ENCODE results near the gene NOL4L. TPM values are rescaled to one million over a fixed set of nuclear protein-coding genes. Genes with fewer than 3 reads are reported as not detected.
"Not testable (repeated sequence)": the region's sequence is repeated elsewhere in the genome, so short reads cannot be mapped to it uniquely, and the experiment has no call there.

The NOL4L gene
- total RNA-seq, 1 donor from 2014 or later = 3.5 TPM

DNA sequence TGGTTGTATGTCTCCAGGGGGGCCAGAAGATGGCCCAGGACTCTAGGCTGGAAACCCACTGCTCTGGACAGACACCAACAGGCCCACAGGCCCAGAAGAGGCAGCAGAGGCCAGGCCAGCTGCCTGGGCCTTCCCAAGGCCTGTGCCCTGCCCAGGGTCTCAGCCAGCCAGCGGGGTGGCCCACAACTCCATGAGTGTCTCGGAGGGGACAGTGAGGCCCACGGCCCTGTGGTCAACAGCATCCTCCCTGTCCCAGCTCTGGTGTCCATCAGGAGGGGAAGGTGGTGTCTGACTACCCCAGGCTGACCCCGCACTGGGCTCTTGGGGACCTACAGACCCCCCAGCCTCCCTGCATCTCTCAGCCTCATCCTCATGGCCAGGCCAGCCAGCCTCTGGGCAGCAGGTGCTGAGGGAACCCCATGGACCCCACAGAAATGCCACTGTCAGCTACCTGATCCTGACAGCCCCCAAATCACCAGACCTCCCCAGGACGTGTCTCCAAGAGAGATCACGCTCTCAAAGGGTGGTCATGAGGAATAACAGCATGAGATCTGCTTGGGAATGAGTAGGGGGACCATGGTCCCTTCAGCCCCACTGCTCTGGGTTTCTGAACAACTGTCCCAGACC, 112.4 kb downstream of the NOL4L start:
- DNase-seq (no peak), ATAC-seq (ENCODE audit: poor library complexity) (no peak)
- intact Hi-C loops (cut with DNase I) = no loop called here

GRCh38 chr20:32470940-32471339, 114.2 kb downstream of the NOL4L start:
- ATAC-seq (ENCODE audit: poor library complexity) = no peak
- DNase-seq = no peak

DNA sequence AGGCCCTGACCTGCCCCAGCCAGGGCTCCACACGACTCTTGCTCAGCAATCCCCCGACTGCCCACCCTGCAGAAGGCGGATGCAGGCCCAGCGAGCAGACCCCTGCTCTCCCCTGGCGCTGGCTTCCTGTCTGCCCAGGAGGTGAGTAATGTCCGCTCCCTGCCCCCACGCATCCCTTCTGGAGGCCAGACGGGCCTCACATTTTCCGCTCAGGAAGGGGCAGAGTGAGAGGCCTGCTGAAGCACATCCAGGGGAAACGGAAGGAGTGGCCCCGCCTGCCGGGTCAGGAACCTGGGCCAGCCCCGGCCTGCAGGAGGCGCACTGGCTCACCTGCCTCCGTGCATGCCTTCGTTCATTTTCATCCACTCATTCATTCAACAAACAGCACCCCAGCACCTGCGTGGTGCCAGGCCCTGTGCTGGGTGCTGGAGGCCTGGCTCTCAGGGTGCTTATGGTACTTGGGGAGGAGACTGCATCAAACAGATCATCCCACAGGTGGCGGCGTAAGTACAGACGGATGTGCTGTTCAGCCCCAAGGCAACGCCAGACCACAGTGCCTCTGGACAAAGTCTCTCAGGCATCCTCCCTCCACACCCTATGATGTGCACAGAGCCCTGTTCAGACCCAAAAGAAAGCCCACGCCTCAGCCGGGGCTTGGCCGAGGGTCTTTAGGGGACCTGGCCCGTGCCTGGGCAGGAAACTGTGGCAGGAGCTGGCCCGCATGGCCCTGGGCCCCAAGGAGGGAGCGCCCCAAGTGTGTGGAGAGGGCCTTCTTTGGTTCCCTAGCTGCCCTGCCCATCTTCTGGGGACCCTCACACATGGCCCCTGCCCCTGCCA, 114.9 kb downstream of the NOL4L start:
- intact Hi-C loops (cut with DNase I) = no loop called here
- DNase-seq (peak; percentile 77), ATAC-seq (ENCODE audit: poor library complexity) (peak; percentile 36)

More at GRCh38 chr20:32470940-32471339, 114.2 kb downstream of the NOL4L start:
- intact Hi-C loops (cut with DNase I) = no loop called here

DNA sequence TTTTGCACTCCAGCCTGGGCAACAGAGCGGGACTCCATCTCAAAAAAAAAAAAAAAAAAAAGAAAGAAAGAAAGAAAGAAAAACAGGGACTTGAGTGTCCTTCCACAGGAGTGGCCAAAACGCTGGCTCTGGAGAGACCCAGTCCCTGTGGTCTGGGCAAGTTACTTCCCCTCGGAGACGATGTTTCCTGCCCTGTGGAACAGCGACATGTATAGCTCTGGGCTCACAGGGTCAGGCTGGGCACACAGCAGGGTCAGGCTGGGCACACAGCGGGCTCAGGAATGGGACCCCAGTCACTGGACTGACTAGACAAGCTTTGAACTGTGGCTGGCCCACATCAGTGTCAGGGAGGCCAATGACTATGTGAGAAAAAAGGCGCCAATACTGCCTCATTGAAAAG, 116.3 kb downstream of the NOL4L start:
- intact Hi-C loops (cut with DNase I) = no loop called here
- no peak for ATAC-seq (ENCODE audit: poor library complexity)
- peak; percentile 37 for DNase-seq

GRCh38 chr20:32468313-32468640, 116.9 kb downstream of the NOL4L start:
- ATAC-seq (ENCODE audit: poor library complexity) (no peak), DNase-seq (peak; percentile 17)
- intact Hi-C loops (cut with DNase I) = no loop called here

- intact Hi-C loops (cut with DNase I) = no loop called here
Measured at GRCh38 chr20:32467506-32468312, 117.4 kb downstream of the NOL4L start.

DNA sequence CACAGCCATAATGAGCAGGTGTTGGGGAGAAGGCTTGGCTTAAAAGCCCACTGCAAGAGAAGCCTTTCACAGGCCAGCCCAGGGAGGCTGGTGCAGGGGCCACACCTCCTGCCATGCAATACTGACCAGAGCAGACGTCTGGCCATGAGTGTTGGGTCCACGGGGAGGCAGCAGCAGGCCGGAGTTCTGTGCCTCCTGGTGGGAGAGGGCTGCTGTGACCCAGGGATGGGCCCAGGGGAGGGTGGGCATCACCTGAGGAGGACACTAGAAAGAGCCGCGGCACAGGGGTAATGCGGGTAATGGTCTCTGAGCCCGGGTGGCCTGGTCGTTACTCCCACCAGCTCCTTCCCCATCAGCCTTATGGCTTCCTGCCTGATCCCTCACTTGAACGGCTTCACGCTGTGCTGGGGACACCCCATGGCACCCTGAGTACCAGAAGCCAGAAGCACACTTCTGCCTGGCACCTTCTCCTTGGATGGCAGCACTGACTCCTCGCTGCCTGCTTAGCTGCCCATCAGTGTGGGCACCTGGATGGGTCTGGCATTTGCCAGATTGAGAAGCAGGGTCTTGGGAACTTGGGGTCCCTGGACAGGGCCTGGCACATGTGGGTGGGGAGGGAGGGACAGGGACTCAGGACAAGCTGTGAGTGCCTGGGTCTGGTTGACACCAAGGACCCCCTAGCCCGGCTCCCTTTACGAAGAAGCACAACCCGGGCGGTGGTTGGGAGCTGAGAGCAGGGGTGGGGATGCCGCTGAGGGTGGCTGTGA, 118.2 kb downstream of the NOL4L start:
- peak; percentile 39 for DNase-seq
- ATAC-seq (ENCODE audit: poor library complexity) = no peak
- intact Hi-C loops (cut with DNase I) = no loop called here

More at GRCh38 chr20:32467506-32468312, 117.4 kb downstream of the NOL4L start:
- DNase-seq (no peak), ATAC-seq (ENCODE audit: poor library complexity) (no peak)

DNA sequence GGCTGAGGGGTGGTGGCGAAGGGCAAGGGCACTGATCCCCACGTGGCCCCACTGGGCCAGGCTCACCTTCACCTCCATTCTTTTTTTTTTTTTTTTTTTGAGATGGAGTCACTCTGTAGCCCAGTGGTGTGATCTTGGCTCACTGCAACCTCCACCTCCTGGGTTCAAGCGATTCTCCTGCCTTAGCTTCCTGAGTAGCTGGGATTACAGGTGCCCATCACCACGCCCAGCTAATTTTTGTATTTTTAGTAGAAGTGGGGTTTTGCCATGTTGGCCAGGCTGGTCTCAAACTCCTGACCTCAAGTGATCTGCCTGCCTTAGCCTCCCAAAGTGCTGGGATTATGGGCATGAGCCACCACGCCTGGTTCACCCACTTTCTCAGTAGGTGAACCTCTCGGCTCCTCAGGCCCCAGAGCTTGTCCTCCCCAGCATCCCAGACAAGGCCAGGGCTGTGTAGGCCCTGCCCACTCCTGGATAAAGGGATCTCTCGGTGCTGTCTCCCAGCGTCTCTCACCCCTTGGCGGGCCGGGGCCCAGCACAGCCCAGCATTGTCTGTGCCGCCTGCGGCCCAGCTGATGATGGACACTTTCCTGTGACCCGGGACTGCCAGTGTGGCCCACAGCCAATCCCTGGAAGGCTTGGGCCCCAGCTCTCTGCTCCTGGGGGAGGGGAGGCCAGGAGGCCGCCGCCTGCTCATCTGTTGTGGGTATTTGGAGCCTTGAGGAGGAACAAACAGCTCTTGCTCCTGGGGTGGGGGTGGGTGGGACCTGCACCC, 119.0 kb downstream of the NOL4L start:
- intact Hi-C loops (cut with DNase I) = not testable (repeated sequence)
- ATAC-seq (ENCODE audit: poor library complexity) = peak; percentile 22
- DNase-seq = peak; percentile 55

DNA sequence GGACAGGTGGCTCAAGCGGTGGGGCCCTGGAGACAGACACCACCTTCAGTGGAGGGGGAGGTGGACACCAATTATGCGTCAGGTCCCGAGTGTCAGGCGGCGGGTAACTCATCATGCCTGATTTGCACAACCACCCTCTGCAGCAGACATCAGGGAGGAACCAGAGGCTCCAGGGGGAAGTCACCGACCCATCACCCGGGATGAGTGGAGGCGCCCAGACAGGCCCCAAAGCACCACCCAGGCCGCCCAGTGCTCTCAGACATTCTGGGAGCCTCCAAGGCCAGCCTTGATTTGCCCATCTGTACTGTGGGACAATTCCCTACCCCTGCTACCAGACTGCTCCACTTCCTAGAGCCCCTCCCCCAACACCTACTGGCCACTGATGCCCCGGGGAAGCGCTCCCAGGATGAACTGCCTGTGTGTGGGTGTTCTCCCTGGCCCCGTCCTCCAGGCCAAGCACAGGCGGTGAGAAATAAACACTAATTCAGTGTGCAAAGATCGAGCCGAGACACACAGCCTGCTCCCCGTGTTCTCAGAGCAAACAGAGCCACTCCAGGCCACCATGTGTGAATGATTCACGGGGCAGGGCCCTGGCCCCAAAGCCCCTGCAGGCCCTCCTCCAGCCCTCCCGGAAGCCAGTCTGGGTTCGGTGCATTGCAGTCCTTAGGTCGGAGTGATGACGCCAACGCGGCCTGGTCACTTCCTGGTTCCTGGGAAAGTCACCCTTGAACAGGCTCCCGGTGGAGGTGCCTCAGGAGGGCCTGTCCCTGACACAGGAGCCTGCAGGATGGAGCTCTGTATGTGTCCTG, 119.8 kb downstream of the NOL4L start:
- DNase-seq = peak; percentile 71
- intact Hi-C loops (cut with DNase I) = no loop called here
- peak; percentile 36 for ATAC-seq (ENCODE audit: poor library complexity)

GRCh38 chr20:32464401-32465091, 120.6 kb downstream of the NOL4L start:
- intact Hi-C loops (cut with DNase I) = no loop called here
- no peak for DNase-seq
- no peak for ATAC-seq (ENCODE audit: poor library complexity)

DNA sequence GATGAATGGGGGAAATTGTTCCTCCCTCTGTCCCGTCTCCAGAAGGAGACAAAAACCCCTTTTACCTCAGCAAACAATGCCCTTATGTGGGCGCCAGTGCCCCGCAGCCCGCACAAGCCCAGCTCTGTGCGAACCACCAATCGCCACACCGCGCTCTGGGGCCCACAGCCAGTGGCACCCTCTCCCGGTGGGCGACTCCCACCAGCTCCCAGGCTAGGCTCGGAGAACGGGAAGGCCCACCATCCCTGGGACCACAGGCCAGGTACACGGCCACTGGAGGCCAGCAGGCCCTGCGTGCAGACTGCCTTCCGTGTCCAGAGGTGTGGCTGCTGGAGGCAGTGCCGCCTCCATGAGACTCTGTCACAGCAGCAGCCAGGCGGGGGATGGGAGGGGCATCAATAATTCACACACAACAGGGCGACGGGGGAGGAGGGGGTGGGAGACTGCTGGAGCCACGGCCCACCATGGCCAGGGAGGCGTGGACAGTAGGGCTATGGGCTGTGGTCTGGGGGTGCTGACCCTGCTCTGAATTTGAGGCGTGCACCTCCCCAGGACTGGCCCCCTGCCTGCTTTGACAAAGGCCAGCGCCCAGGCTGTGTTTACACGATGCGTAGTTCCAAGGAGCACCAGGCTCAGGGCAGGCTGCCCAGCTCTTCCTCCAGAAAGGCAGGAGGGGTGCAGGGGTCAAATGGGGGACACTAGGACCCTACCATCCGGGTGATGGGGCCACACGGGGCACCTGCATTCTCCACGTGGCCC, 121.3 kb downstream of the NOL4L start:
- DNase-seq (peak; percentile 42), ATAC-seq (ENCODE audit: poor library complexity) (no peak)
- intact Hi-C loops (cut with DNase I) = no loop called here

GRCh38 chr20:32462900-32463641, 122.1 kb downstream of the NOL4L start:
- no peak for DNase-seq
- peak; percentile 24 for ATAC-seq (ENCODE audit: poor library complexity)
- intact Hi-C loops (cut with DNase I) = no loop called here

DNA sequence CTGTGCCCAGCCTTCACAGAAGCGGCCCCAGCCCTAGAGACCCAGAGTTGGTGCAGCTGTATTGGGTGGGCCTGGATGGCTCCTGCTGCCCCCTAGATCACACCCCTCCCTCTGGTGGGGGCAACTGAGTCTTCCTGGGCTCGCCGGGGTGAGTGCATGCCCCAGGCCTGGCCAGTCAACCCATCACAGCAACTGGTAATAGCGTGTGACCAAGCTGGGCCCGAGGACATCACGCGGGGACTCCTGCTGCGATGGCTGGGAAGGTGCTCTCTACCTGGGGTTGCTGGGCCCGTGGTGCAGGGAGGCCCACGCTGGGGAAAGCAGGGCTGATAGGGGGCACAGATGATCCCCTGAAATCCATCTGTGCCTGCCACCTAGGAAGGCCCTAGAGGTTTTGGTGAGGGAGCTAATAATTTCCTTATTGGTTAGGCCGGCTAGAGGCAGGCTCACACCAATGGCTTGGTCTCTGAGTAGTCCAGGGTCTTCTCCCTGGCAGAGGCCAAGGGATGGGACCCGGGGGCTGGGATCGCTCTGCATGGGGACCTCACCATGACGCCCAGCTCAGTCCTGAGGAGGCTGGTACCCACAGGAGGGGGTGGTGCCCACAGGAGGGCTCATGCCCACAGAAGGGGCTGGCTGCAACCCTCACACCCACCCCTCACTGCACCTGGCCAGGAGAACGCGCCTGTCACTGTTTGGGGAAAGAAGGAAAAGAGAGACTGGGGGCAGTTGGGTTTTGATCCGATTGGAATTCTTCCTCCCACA, 123.1 kb downstream of the NOL4L start:
- intact Hi-C loops (cut with DNase I) = no loop called here
- ATAC-seq (ENCODE audit: poor library complexity) (no peak), DNase-seq (no peak)

DNA sequence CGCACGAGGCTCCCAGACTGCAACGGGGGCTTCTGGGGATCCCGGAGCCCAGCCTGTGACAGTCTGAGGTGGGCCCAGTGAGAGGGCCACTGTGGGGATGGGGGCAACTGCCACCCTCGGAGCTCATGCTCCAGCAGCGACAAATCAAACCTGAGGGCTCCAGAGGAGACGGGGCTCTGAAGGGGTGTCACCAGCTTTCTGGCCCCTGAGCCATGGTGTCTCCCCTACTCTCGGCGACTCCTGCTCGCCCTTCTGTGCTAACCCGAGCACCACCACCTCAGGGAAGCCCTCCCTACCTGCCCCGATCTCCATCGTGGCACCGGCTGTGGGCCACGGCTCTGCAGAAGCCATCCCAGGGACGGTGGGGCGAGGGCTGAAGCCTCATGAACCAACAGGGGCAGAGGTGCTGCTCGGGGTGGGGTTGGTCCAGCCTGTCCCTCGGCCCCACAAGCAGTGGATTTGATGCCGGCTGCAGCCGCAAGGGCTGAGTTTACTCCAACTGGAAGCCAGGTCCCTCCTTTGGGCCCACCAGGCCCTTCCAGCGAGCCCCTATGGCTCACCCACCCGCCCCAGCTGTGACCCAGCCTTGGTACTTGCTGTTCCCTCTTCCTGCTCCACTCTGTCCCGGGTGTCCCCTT, 124.3 kb downstream of the NOL4L start:
- intact Hi-C loops (cut with DNase I) = no loop called here
- ATAC-seq (ENCODE audit: poor library complexity) = no peak
- DNase-seq = no peak
